HUES64 (cell line): ENCODE results near the gene RHOT2.

Experiments used
- H3K27ac ChIP-seq: 2 replicates; pipeline ENCODE4 v1.7.0; 2013; ENCODE audit warnings: low read depth, low read length, inconsistent platforms
- H3K27me3 ChIP-seq: 2 replicates; pipeline ENCODE4 v1.6.1; 2013; ENCODE audit warnings: mild to moderate bottlenecking, low read length; ENCODE audit not compliant: insufficient read depth
- H3K36me3 ChIP-seq: 2 replicates; pipeline ENCODE4 v1.6.1; 2013; ENCODE audit warnings: mild to moderate bottlenecking, low read length; ENCODE audit not compliant: insufficient read depth
- H3K4me1 ChIP-seq: 2 replicates; pipeline ENCODE4 v1.6.1; 2013; ENCODE audit warnings: mild to moderate bottlenecking, low read length, moderate library complexity; ENCODE audit not compliant: insufficient read depth
- H3K4me3 ChIP-seq: 2 replicates; pipeline ENCODE4 v1.5.1; 2013; ENCODE audit warnings: mild to moderate bottlenecking, low read length, moderate library complexity
- H3K9ac ChIP-seq: 2 replicates; pipeline ENCODE4 v1.6.1; 2013; ENCODE audit warnings: mild to moderate bottlenecking, low read depth, low read length
- H3K9me3 ChIP-seq: 2 replicates; pipeline ENCODE4 v1.6.1; 2013; ENCODE audit warnings: low read depth, low read length; ENCODE audit not compliant: insufficient read depth
- WGBS: fragments of 150-250, 120-280 bp; methylation state at CpG from one replicate; pipeline ENCODE4 v1.1.7; 2013; ENCODE audit warnings: missing lambda C conversion rate; 5-methylcytosine and 5-hydroxymethylcytosine counted together

RHOT2 gene

DNA sequence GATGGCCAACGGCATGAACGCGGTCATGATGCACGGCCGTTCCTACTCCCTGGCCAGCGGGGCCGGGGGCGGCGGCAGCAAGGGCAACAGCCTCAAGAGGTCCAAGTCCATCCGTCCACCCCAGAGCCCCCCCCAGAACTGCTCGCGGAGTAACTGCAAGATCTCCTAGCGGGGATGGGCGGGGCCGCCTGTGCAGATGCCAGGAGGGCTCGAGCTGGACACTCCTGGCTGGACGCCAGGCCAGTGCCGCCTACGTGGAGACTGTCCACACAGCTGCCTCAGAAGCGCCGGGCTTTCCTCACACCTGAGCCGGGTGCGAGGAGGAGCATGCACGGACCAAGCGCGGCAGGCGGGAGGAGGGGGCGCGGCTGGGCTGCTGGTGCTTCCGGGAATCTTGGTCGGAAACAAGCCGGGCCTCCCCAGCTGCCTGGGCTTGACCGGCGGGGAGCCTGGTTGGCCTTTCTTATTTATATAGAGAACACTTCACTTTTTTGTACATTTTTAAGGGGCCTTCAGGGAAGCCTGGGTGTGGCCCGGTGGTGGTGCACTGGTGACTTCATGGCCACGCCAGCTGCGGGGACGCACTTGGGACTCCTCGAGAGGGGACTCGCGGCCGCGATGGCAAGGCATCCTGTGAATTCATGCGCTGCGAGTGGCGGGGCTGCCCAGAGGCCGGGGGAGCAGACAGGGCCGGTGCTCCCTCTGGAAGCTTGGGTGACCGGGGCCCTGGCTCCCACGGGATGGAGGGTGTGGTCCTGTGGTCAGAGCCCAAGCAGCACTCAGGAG, 40.3 kb upstream of the RHOT2 start:
- H3K4me1 ChIP-seq: peaks cover 15% of the 10 kb centered on the region

DNA sequence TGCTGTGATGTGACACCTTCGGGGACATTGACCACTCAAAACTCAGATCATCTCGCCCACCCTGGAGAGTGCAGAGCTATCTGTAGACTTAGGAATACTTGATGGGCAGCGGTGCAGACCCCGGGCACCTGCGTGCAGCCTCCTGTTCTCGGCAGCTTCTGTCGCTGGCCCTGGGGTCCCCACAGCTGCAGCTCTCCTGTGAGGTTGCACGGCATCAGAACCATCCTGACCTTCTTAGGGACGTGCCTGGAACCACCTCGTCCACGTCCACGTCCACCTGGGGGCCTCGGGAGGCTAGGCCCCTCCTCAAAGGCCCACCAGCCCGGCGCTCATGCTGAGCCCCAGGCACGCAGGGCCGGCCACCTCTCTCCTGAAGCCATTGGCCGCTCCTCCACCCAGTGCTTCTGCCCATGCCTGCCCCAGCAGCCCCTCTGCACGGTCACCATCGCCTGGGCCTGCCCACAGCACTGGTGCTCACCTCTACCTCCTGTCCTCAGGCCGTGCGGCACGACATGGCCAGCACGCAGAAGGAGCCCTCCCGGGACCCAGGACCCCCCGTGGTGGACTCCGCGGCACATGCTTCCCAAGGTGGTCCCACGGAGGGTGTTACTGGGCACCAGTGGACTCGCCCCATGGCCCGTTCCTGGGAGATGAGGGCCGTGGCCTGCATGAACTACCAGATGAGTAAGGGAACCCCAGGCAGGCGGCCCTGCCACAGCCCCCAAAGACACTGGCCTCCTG, 39.4 kb upstream of the RHOT2 start:
- Histone ChIP-seq H3K9ac (no peak overlapping the region), H3K4me3 (no peak overlapping the region), H3K9me3 (no peaks in the 10 kb centered on the region), H3K4me1 (peaks cover 15% of the 10 kb centered on the region), H3K27ac (no peak overlapping the region), H3K27me3 (no peaks in the 10 kb centered on the region), H3K36me3 (peaks cover 8% of the 10 kb centered on the region; the same call in 1 of the 2 replicates)
- 92% methylated on average over 33 of the region's 33 CpGs for WGBS

More for the DNA sequence above, 40.3 kb upstream of the RHOT2 start:
- peaks cover 8% of the 10 kb centered on the region; the same call in 1 of the 2 replicates for H3K36me3 ChIP-seq
- H3K9ac ChIP-seq: no peak overlapping the region
- H3K9me3 ChIP-seq: no peaks in the 10 kb centered on the region
- H3K27ac ChIP-seq: no peak overlapping the region
- no peaks in the 10 kb centered on the region for H3K27me3 ChIP-seq
- no peak overlapping the region for H3K4me3 ChIP-seq
- 89% methylated on average over 50 of the region's 50 CpGs for WGBS

- peaks cover 15% of the 10 kb centered on the region for H3K4me1 ChIP-seq
- 71% methylated on average over 29 of the region's 29 CpGs for WGBS
- H3K9ac ChIP-seq: peak overlapping the region; percentile 33
- no peaks in the 10 kb centered on the region for H3K9me3 ChIP-seq
- H3K27me3 ChIP-seq: no peaks in the 10 kb centered on the region
- peaks cover 16% of the 10 kb centered on the region for H3K36me3 ChIP-seq
- no peak overlapping the region for H3K4me3 ChIP-seq
- H3K27ac ChIP-seq: peak overlapping the region; percentile 86
These were observed 38.6 kb upstream of the RHOT2 start for GRCh38 chr16:629185-629832.

GRCh38 chr16:629833-630248, 38.1 kb upstream of the RHOT2 start:
- Histone ChIP-seq H3K27me3 (no peaks in the 10 kb centered on the region), H3K9me3 (no peaks in the 10 kb centered on the region), H3K27ac (peak overlapping the region; percentile 86), H3K9ac (peak overlapping the region; percentile 63), H3K36me3 (peaks cover 18% of the 10 kb centered on the region), H3K4me1 (peaks cover 15% of the 10 kb centered on the region), H3K4me3 (peak overlapping the region; percentile 59; the same call in 1 of the 2 replicates)
- 40% methylated on average over 11 of the region's 11 CpGs for WGBS

DNA sequence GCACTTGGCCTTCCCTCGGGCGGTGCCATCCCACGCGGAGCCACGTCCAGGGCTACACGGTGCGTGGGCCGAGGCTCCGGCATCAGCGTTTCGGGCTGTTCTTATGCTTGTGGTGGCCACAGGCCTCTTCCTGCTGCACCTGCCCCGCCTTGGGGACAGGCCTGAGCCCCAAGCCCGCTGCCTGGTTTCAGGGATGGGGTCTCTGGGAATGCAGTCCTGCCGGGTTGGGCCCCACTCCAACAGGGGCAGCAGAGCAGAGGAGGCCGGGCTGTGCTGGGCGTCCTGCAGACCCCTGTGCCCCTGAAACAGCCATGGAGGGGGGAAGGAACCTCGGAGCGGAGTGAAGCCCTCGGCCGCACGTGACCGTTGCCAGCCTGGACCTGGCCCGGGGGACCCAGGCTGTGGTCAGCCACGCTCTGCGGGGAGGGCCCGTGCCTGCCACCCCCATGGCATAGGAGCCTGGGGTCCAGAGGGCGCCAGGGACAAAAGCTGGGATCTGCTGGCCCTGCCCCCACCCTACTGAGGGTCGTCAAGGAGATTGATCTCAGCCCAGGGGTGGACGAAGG, 37.6 kb upstream of the RHOT2 start:
- Histone ChIP-seq H3K4me3 (peak overlapping the region; percentile 59; the same call in 1 of the 2 replicates), H3K27ac (peak overlapping the region; percentile 86), H3K4me1 (peaks cover 15% of the 10 kb centered on the region), H3K27me3 (no peaks in the 10 kb centered on the region), H3K9ac (peak overlapping the region; percentile 63), H3K36me3 (peaks cover 18% of the 10 kb centered on the region), H3K9me3 (no peaks in the 10 kb centered on the region)
- WGBS: 32% methylated on average over 27 of the region's 29 CpGs

DNA sequence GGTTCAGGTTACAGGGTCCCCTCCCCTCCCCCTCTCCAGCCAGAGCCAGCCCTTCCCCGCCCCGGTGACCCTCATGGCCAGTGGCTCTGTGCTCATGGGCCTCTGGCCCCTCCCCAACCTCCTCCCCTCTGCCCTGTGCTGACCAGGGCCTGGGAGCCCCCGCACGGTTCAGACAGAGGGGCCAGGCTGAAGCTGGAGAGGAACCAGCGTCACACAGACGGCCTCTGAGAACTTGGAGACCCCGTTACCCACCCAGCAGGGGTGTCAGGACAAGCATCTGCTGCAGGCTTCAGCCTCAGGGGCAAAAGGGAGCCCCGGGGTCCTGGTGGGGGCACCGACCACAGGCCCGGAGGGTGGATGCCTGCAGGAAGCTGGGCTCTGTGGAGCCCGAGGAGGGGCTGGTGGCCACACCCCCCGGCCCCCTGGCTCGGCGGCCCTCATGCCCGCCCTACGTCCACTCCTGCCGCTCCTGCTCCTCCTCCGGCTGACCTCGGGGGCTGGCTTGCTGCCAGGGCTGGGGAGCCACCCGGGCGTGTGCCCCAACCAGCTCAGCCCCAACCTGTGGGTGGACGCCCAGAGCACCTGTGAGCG, 37.0 kb upstream of the RHOT2 start, which contains the start of gene WFIKKN1:
Gene WFIKKN1 (plus strand): TSS at position 171 of the 591 bp plus-strand sequence. CDS start 269 bp downstream, at position 440.
- H3K9ac ChIP-seq: peak within 1 kb of the TSS; percentile 72
- peaks cover 15% of the 10 kb centered on the region for H3K4me1 ChIP-seq
- H3K9me3 ChIP-seq: no peaks in the 10 kb centered on the region
- WGBS: 10% methylated on average over 22 of the region's 23 CpGs
- peak within 1 kb of the TSS; percentile 59 for H3K4me3 ChIP-seq
- H3K27ac ChIP-seq: peak within 1 kb of the TSS; percentile 86
- peaks cover 18% of the 10 kb centered on the region for H3K36me3 ChIP-seq
- H3K27me3 ChIP-seq: no peaks in the 10 kb centered on the region

DNA sequence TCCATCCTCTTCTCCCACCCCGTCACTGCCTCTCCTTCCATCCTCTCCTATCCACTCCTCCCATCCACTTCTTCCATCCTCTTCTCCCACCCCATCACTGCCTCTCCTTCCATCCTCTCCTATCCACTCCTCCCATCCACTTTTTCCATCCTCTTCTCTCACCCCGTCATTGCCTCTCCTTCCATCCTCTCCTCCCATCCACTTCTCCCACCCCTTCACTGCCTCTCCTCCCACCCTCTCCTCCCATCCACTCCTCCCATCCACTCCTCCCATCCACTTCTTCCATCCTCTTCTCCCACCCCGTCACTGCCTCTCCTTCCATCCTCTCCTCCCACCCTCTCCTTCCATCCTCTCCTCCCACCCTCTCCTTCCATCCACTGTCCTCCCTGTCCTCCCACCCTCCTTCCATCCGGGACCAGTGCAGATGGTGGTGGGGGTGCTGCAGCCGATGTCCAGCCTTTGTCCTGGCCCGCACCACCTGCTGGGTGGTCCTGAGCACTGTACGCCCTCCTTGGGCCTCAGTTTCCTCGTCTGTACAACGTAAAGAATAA, 36.0 kb upstream of the RHOT2 start:
- H3K9me3 ChIP-seq: no peaks in the 10 kb centered on the region
- no peaks in the 10 kb centered on the region for H3K27me3 ChIP-seq
- H3K36me3 ChIP-seq: peaks cover 14% of the 10 kb centered on the region
- WGBS: 77% methylated on average over 8 of the region's 9 CpGs
- no peak overlapping the region for H3K4me3 ChIP-seq
- H3K27ac ChIP-seq: no peak overlapping the region
- H3K4me1 ChIP-seq: peaks cover 15% of the 10 kb centered on the region
- no peak overlapping the region for H3K9ac ChIP-seq

DNA sequence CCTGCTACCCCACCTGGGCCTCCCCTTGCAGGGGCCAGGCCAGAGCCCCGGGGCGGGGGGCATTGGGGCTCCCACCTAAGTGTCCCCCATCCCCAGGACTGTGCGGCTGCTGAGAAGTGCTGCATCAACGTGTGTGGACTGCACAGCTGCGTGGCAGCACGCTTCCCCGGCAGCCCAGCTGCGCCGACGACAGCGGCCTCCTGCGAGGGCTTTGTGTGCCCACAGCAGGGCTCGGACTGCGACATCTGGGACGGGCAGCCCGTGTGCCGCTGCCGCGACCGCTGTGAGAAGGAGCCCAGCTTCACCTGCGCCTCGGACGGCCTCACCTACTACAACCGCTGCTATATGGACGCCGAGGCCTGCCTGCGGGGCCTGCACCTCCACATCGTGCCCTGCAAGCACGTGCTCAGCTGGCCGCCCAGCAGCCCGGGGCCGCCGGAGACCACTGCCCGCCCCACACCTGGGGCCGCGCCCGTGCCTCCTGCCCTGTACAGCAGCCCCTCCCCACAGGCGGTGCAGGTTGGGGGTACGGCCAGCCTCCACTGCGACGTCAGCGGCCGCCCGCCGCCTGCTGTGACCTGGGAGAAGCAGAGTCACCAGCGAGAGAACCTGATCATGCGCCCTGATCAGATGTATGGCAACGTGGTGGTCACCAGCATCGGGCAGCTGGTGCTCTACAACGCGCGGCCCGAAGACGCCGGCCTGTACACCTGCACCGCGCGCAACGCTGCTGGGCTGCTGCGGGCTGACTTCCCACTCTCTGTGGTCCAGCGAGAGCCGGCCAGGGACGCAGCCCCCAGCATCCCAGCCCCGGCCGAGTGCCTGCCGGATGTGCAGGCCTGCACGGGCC, 35.2 kb upstream of the RHOT2 start:
- H3K4me3 ChIP-seq: no peak overlapping the region
- H3K36me3 ChIP-seq: peaks cover 10% of the 10 kb centered on the region
- H3K27me3 ChIP-seq: no peaks in the 10 kb centered on the region
- no peaks in the 10 kb centered on the region for H3K9me3 ChIP-seq
- 95% methylated on average over 67 of the region's 67 CpGs for WGBS
- H3K9ac ChIP-seq: no peak overlapping the region; the same call in 1 of the 2 replicates
- peaks cover 20% of the 10 kb centered on the region for H3K4me1 ChIP-seq
- no peak overlapping the region for H3K27ac ChIP-seq

DNA sequence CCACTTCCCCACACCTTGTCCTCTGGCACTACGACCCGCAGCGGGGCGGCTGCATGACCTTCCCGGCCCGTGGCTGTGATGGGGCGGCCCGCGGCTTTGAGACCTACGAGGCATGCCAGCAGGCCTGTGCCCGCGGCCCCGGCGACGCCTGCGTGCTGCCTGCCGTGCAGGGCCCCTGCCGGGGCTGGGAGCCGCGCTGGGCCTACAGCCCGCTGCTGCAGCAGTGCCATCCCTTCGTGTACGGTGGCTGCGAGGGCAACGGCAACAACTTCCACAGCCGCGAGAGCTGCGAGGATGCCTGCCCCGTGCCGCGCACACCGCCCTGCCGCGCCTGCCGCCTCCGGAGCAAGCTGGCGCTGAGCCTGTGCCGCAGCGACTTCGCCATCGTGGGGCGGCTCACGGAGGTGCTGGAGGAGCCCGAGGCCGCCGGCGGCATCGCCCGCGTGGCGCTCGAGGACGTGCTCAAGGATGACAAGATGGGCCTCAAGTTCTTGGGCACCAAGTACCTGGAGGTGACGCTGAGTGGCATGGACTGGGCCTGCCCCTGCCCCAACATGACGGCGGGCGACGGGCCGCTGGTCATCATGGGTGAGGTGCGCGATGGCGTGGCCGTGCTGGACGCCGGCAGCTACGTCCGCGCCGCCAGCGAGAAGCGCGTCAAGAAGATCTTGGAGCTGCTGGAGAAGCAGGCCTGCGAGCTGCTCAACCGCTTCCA, 34.4 kb upstream of the RHOT2 start:
- Histone ChIP-seq H3K27me3 (no peaks in the 10 kb centered on the region), H3K9me3 (no peaks in the 10 kb centered on the region), H3K36me3 (peaks cover 10% of the 10 kb centered on the region), H3K27ac (no peak overlapping the region), H3K4me1 (peaks cover 26% of the 10 kb centered on the region), H3K4me3 (no peak overlapping the region), H3K9ac (no peak overlapping the region)
- WGBS: 97% methylated on average over 74 of the region's 74 CpGs
